Raji (cell line): ENCODE data around the gene TNFAIP3.

Experiments used
- POLR2A ChIP-seq: IDR thresholded peaks from 2 replicates; pipeline ENCODE4 v1.6.1; 2011; ENCODE audit warnings: low read depth, low read length, control low read depth; ENCODE audit not compliant: insufficient read depth

The TNFAIP3 gene

GRCh38 chr6:137870308-137870644, 3.2 kb downstream of the TNFAIP3 start:
- no peak for TF ChIP-seq POLR2A

GRCh38 chr6:137870744-137871247, 3.7 kb downstream of the TNFAIP3 start:
- no peak for TF ChIP-seq POLR2A

GRCh38 chr6:137871291-137871690, 4.2 kb downstream of the TNFAIP3 start:
- no peak for TF ChIP-seq POLR2A

GRCh38 chr6:137871831-137872454, 4.9 kb downstream of the TNFAIP3 start:
- TF ChIP-seq POLR2A = no peak

GRCh38 chr6:137872581-137873115, 5.6 kb downstream of the TNFAIP3 start:
- no peak for TF ChIP-seq POLR2A

- no peak for TF ChIP-seq POLR2A
Observed at GRCh38 chr6:137873273-137873762, 6.3 kb downstream of the TNFAIP3 start.

- no peak for TF ChIP-seq POLR2A
Observed at GRCh38 chr6:137874204-137875057, 7.4 kb downstream of the TNFAIP3 start.

- no peak for TF ChIP-seq POLR2A
Observed at GRCh38 chr6:137875058-137875520, 8.0 kb downstream of the TNFAIP3 start.

- no peak for TF ChIP-seq POLR2A
Observed at GRCh38 chr6:137875606-137876005, 8.5 kb downstream of the TNFAIP3 start.

GRCh38 chr6:137876547-137876946, 9.5 kb downstream of the TNFAIP3 start:
- no peak for TF ChIP-seq POLR2A

GRCh38 chr6:137877113-137877512, 10.1 kb downstream of the TNFAIP3 start:
- TF ChIP-seq POLR2A = no peak

- no peak for TF ChIP-seq POLR2A
Observed at GRCh38 chr6:137877606-137878005, 10.5 kb downstream of the TNFAIP3 start.

GRCh38 chr6:137878029-137878428, 11.0 kb downstream of the TNFAIP3 start:
- no peak for TF ChIP-seq POLR2A

GRCh38 chr6:137878486-137879285, 11.6 kb downstream of the TNFAIP3 start:
- no peak for TF ChIP-seq POLR2A

- TF ChIP-seq POLR2A = no peak
Observed at GRCh38 chr6:137879299-137879698, 12.2 kb downstream of the TNFAIP3 start.
